H9 (cell line): ENCODE measurements around the gene PRDM2. TPM values are rescaled to one million over a fixed set of nuclear protein-coding genes. Genes with fewer than 3 reads are reported as not detected.

Source experiments
- DNase-seq: peaks from one replicate; pipeline ENCODE4 v3.0.0-alpha.2; 2017
- H2AFZ ChIP-seq: one replicate; pipeline ENCODE4 v1.6.1; 2013; ENCODE audit warnings: mild to moderate bottlenecking, low read length, control low read depth, moderate library complexity
- H2AK5ac ChIP-seq: 2 replicates; pipeline ENCODE4 v1.6.1; 2013; ENCODE audit warnings: low read length, control low read depth, mixed read lengths; ENCODE audit not compliant: insufficient read length
- H2BK120ac ChIP-seq: one replicate; pipeline ENCODE4 v1.6.1; 2013; ENCODE audit warnings: low read depth, mild to moderate bottlenecking, low read length, control low read depth, inconsistent platforms; ENCODE audit not compliant: poor library complexity, severe bottlenecking
- H2BK12ac ChIP-seq: 2 replicates; pipeline ENCODE4 v1.6.1; 2013; ENCODE audit warnings: low read length, control low read depth, mixed read lengths, low read depth; ENCODE audit not compliant: insufficient read length
- H2BK15ac ChIP-seq: 2 replicates; pipeline ENCODE4 v1.6.1; 2013; ENCODE audit warnings: low read depth, low read length, control low read depth
- H2BK20ac ChIP-seq: one replicate; pipeline ENCODE4 v1.6.1; 2013; ENCODE audit warnings: low read depth, mild to moderate bottlenecking, low read length, control low read depth, inconsistent platforms; ENCODE audit not compliant: poor library complexity, severe bottlenecking
- H2BK5ac ChIP-seq: 2 replicates; pipeline ENCODE4 v1.6.1; 2013; ENCODE audit warnings: low read length, control low read depth, mixed read lengths; ENCODE audit not compliant: insufficient read length
- H3K14ac ChIP-seq: 2 replicates; pipeline ENCODE4 v1.6.1; 2013; ENCODE audit warnings: low read length, control low read depth; ENCODE audit not compliant: insufficient read depth
- H3K18ac ChIP-seq: 2 replicates; pipeline ENCODE4 v1.6.1; 2013; ENCODE audit warnings: low read depth, mild to moderate bottlenecking, mixed read lengths, low read length, control low read depth; ENCODE audit not compliant: insufficient read length
- H3K23ac ChIP-seq: 2 replicates; pipeline ENCODE4 v1.6.1; 2013; ENCODE audit warnings: low read length, control low read depth, mixed read lengths, low read depth; ENCODE audit not compliant: insufficient read length
- H3K23me2 ChIP-seq: 2 replicates; pipeline ENCODE4 v1.6.1; 2013; ENCODE audit warnings: low read depth, mild to moderate bottlenecking, mixed read lengths, low read length, control low read depth; ENCODE audit not compliant: insufficient read length, poor library complexity, severe bottlenecking
- H3K27ac ChIP-seq: 2 replicates; pipeline ENCODE4 v1.5.1; 2013; ENCODE audit warnings: low read length, control low read depth, mixed read lengths, low read depth; ENCODE audit not compliant: insufficient read length
- H3K27me3 ChIP-seq: 2 replicates; pipeline ENCODE4 v1.6.1; 2013; ENCODE audit warnings: low read length, control low read depth, inconsistent platforms; ENCODE audit not compliant: insufficient read depth
- H3K4ac ChIP-seq: 2 replicates; pipeline ENCODE4 v1.6.1; 2013; ENCODE audit warnings: low read depth, mild to moderate bottlenecking, control low read depth, inconsistent platforms, low read length, moderate library complexity
- H3K4me1 ChIP-seq: 2 replicates; pipeline ENCODE4 v1.6.1; 2013; ENCODE audit warnings: low read length, control low read depth, inconsistent platforms; ENCODE audit not compliant: insufficient read depth
- H3K4me2 ChIP-seq: 2 replicates; pipeline ENCODE4 v1.6.1; 2013; ENCODE audit warnings: low read length, control low read depth, mixed read lengths; ENCODE audit not compliant: insufficient read length, insufficient read depth
- H3K56ac ChIP-seq: 2 replicates; pipeline ENCODE4 v1.6.1; 2013; ENCODE audit warnings: low read depth, mild to moderate bottlenecking, mixed read lengths, low read length, control low read depth; ENCODE audit not compliant: insufficient read length
- H3K79me1 ChIP-seq: 2 replicates; pipeline ENCODE4 v1.6.1; 2013; ENCODE audit warnings: low read depth, mild to moderate bottlenecking, moderate library complexity, low read length, control low read depth, inconsistent platforms; ENCODE audit not compliant: insufficient read depth, poor library complexity, severe bottlenecking
- H3K79me2 ChIP-seq: 2 replicates; pipeline ENCODE4 v1.6.1; 2013; ENCODE audit warnings: low read length, control low read depth, inconsistent platforms; ENCODE audit not compliant: insufficient read depth
- H3K9ac ChIP-seq: 2 replicates; pipeline ENCODE4 v1.6.1; 2013; ENCODE audit warnings: low read length, control low read depth, mixed read lengths; ENCODE audit not compliant: insufficient read length; ENCODE audit errors: extremely low read depth
- H3K9me3 ChIP-seq: one replicate; pipeline ENCODE4 v1.6.1; 2013; ENCODE audit warnings: low read depth, low read length, inconsistent platforms; ENCODE audit not compliant: control insufficient read depth
- H3T11ph ChIP-seq: one replicate; pipeline ENCODE4 v1.6.1; 2013; ENCODE audit warnings: mild to moderate bottlenecking, low read length, control low read depth, inconsistent platforms
- H4K20me1 ChIP-seq: one replicate; pipeline ENCODE4 v1.6.1; 2013; ENCODE audit not compliant: control insufficient read depth, insufficient read length, insufficient read depth
- H4K5ac ChIP-seq: 2 replicates; pipeline ENCODE4 v1.6.1; 2013; ENCODE audit warnings: low read depth, mild to moderate bottlenecking, mixed read lengths, low read length, control low read depth; ENCODE audit not compliant: insufficient read length
- H4K8ac ChIP-seq: replicated peaks from 2 replicates; pipeline ENCODE4 v1.6.1; 2013; ENCODE audit warnings: low read length, control low read depth, mixed read lengths, low read depth; ENCODE audit not compliant: insufficient read length
- H4K91ac ChIP-seq: 2 replicates; pipeline ENCODE4 v1.6.1; 2013; ENCODE audit warnings: low read depth, mild to moderate bottlenecking, moderate library complexity, mixed read lengths, low read length, control low read depth; ENCODE audit not compliant: insufficient read length
- H3K27ac Mint-ChIP-seq, 3 experiments: 2 replicates in 2 of 3; 3 replicates in 1 of 3; pipeline ENCODE4 v1.8.0; 2020 to 2021; ENCODE audit warnings: mixed read lengths in 3 of 3, mild to moderate bottlenecking in 1 of 3, moderate library complexity in 1 of 3
- H3K27me3 Mint-ChIP-seq: 2 replicates; pipeline ENCODE4 v1.8.0; 2021; ENCODE audit warnings: low read depth, mild to moderate bottlenecking, moderate library complexity, mixed read lengths
- H3K36me3 Mint-ChIP-seq, 3 experiments: 2 replicates in 2 of 3; 3 replicates in 1 of 3; pipeline ENCODE4 v1.8.0; 2020 to 2021; ENCODE audit warnings: low read depth in 3 of 3, mixed read lengths in 3 of 3; ENCODE audit not compliant: insufficient read depth in 1 of 3
- H3K4me1 Mint-ChIP-seq, 2 experiments: 2 replicates each; pipeline ENCODE4 v1.8.0; 2020; ENCODE audit warnings: mixed read lengths in 2 of 2
- H3K4me3 Mint-ChIP-seq, 2 experiments: 2 replicates in 1 of 2; 3 replicates in 1 of 2; pipeline ENCODE4 v1.8.0; 2020 to 2021; ENCODE audit warnings: mild to moderate bottlenecking in 2 of 2, mixed read lengths in 2 of 2, moderate library complexity in 1 of 2
- H3K9me3 Mint-ChIP-seq, 2 experiments: 2 replicates in 1 of 2; 3 replicates in 1 of 2; pipeline ENCODE4 v1.8.0; 2020; ENCODE audit warnings: mild to moderate bottlenecking in 2 of 2, mixed read lengths in 2 of 2, moderate library complexity in 1 of 2
- WGBS: extraction: QIAGEN DNeasy Blood & Tissue Kit; methylation state at CpG from one replicate; pipeline ENCODE4 v1.1.7; 2013; ENCODE audit warnings: missing lambda C conversion rate, low lambda C conversion rate, mixed read lengths; ENCODE audit not compliant: insufficient read length; ENCODE audit errors: extremely low coverage; 5-methylcytosine and 5-hydroxymethylcytosine counted together
- total RNA-seq: library from RNA; stranded (reverse); gene quantifications from 2 replicates; pipeline ENCODE4 v1.2.1, GENCODE V29; 2021
- TF ChIP-seq, protein P1 (sequence below): fragments of 200-600 bp; sonication (generic); conservative IDR thresholded peaks from 3 replicates; pipeline ENCODE4 v1.8.0; 2021; ENCODE audit warnings: antibody characterized with exemption, mild to moderate bottlenecking

The PRDM2 gene
- total RNA-seq, 1 experiment from 2014 or later: 24.5 TPM

DNA sequence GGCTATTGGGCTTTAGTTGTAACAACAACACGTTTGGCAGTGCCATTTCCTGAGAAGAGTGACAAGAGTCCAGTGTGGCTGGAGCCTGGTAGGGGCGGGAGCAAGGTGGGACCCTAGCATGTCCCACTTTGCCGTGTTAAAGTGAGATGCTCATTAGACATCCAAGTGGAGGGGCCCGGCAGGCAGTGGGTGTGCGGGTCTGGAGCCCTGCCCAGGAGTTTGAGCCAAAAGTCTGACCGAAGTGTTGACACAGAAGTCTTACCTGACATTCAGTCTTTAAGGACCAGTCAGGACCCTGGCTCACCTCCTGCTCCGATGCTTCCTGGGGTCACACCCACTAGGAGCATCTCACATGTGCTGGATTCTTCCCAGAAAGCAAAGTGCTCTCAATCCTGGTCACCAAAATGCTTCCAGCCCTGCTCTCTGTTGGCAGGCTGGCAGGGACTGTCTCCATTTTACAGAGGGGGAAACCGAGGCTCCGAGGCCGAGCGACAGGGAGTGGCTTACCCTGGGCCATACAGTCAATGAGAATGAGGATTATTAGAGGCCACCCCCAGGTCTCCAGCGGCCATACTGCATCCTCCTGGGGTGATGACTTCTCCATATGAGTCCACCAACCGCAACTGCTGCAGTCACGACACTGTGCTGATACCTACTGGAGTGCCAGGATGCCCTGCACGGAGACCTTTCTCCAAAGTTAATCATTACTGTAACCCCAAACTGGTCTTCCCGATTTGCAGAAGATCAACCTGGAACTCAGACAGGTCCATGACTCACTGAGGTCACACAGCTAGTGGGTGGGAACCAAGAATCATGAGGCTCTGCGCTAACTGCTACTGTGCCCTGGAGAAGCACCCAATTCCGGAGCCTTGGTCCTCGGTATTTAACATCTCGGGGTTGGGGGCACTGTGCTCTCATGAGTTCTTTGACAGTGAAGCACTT lies 112.7 kb downstream of the PRDM2 start:
- no peak overlapping the region for H3K4me3 Mint-ChIP-seq
- peaks cover 2% of the 10 kb centered on the region; the same call in 1 of the 2 replicates for H3K27me3 Mint-ChIP-seq
- no peak overlapping the region for H4K8ac ChIP-seq
- H3K27me3 ChIP-seq: no peaks in the 10 kb centered on the region
- no peak overlapping the region for H3K9ac ChIP-seq
- no peaks in the 10 kb centered on the region for H3K36me3 Mint-ChIP-seq
- no peaks in the 10 kb centered on the region for H4K20me1 ChIP-seq
- TF ChIP-seq, protein P1, sequence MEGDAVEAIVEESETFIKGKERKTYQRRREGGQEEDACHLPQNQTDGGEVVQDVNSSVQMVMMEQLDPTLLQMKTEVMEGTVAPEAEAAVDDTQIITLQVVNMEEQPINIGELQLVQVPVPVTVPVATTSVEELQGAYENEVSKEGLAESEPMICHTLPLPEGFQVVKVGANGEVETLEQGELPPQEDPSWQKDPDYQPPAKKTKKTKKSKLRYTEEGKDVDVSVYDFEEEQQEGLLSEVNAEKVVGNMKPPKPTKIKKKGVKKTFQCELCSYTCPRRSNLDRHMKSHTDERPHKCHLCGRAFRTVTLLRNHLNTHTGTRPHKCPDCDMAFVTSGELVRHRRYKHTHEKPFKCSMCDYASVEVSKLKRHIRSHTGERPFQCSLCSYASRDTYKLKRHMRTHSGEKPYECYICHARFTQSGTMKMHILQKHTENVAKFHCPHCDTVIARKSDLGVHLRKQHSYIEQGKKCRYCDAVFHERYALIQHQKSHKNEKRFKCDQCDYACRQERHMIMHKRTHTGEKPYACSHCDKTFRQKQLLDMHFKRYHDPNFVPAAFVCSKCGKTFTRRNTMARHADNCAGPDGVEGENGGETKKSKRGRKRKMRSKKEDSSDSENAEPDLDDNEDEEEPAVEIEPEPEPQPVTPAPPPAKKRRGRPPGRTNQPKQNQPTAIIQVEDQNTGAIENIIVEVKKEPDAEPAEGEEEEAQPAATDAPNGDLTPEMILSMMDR: no peak
- H3K14ac ChIP-seq: no peak overlapping the region
- no peak overlapping the region for H2BK5ac ChIP-seq
- H4K91ac ChIP-seq: no peak overlapping the region
- H3K9me3 ChIP-seq: no peaks in the 10 kb centered on the region
- H3K23me2 ChIP-seq: no peaks in the 10 kb centered on the region
- no peak overlapping the region for H3K18ac ChIP-seq
- H3T11ph ChIP-seq: no peak overlapping the region
- no peak overlapping the region for H3K56ac ChIP-seq
- no peak overlapping the region for H2BK120ac ChIP-seq
- H3K27ac ChIP-seq: no peak overlapping the region
- H2BK15ac ChIP-seq: no peak overlapping the region
- H3K4ac ChIP-seq: no peak overlapping the region
- no CpG with 5 or more reads among the region's 20 CpGs for WGBS
- no peak overlapping the region for H2BK12ac ChIP-seq
- H3K9me3 Mint-ChIP-seq: no peaks in the 10 kb centered on the region
- H3K27ac Mint-ChIP-seq: no peak overlapping the region
- peaks cover 4 to 7% of the 10 kb centered on the region in 2 experiments; a peak in 3 of 4 replicates for H3K4me1 Mint-ChIP-seq
- H3K79me2 ChIP-seq: no peaks in the 10 kb centered on the region
- DNase-seq: no peak
- H2AFZ ChIP-seq: no peak overlapping the region
- H2AK5ac ChIP-seq: no peak overlapping the region
- H3K4me2 ChIP-seq: no peak overlapping the region
- no peaks in the 10 kb centered on the region for H3K4me1 ChIP-seq
- H2BK20ac ChIP-seq: no peak overlapping the region
- H3K23ac ChIP-seq: no peak overlapping the region
- H3K79me1 ChIP-seq: no peaks in the 10 kb centered on the region
- H4K5ac ChIP-seq: no peak overlapping the region
